HG03064 (cell line): ENCODE measurements around the gene CCSAP.
"Not testable (repeated sequence)": the region's sequence is repeated elsewhere in the genome, so short reads cannot be mapped to it uniquely, and the experiment has no call there.

Experiments
- ATAC-seq: cut with Tn5 transposase; IDR thresholded peaks from one replicate; pipeline ENCODE4 v1.9.1; 2021; ENCODE audit warnings: low read depth; ENCODE audit not compliant: unreplicated experiment

The CCSAP gene

GRCh38 chr1:229342656-229343569 is at the start of gene CCSAP:
TSS of gene CCSAP (minus strand) at chr1:229343047. CDS start at chr1:229342465, 582 bp downstream.
- peak; percentile 37 for ATAC-seq

GRCh38 chr1:229390130-229390529 is 47.3 kb upstream of the CCSAP start:
- ATAC-seq = no peak

- no peak for ATAC-seq
Observed at GRCh38 chr1:229388897-229389580, 46.2 kb upstream of the CCSAP start.

- ATAC-seq = no peak
Observed at GRCh38 chr1:229385853-229386456, 43.1 kb upstream of the CCSAP start.

DNA sequence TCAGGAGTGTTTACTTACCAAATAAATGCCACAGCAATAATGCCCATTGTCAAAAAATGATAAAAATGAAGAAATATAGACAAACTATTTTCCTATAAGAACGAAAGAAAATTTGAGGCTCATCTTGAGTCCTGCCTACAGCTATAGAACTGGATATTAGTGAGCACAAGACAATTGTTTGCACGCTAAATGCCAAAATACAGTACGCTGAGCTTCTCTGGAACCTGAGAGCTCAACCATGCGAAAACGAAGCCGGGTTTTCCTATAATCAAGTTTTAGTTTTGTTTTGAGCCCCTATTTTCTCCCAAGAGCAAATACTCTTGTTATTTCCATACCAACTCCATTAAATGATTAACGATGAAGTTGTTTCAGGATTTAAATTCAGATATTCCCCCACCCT is 42.0 kb upstream of the CCSAP start:
- no peak for ATAC-seq

GRCh38 chr1:229383961-229384360 is 41.1 kb upstream of the CCSAP start:
- ATAC-seq = no peak

GRCh38 chr1:229383188-229383587 is 40.3 kb upstream of the CCSAP start:
- ATAC-seq = no peak

GRCh38 chr1:229381234-229381633 is 38.4 kb upstream of the CCSAP start:
- ATAC-seq = no peak

DNA sequence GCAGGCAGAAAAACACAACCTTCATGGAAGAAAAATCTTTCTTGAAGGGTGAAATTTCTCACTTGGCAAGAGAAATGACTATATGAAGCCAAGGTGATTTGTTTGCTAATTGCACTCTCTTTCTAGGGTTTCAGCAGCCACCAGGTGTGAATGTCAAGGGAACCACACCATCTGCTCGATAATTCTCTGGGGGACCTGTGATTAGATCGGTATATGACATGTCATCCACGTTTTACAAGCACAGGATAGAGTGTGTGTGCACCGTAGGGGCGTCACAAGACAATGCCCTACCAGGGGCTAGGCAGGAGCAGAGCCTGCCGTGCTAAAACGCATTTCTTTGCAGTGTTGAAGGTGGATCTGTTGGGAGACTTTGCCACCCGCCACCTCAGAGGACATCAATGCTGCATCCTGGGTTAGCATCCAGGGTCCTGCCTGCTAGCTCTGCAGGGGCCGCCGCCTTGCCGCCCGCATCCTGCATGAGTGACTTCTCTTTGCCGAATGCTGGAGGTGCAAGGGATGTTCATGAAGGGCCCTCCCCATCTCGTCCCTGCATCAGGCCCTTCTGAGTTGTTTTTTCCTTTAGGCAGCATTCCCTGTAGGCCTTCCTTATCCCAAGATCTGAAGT is 37.8 kb upstream of the CCSAP start:
- ATAC-seq = peak; percentile 46

- ATAC-seq = no peak
Observed at GRCh38 chr1:229379846-229380245, 37.0 kb upstream of the CCSAP start.

DNA sequence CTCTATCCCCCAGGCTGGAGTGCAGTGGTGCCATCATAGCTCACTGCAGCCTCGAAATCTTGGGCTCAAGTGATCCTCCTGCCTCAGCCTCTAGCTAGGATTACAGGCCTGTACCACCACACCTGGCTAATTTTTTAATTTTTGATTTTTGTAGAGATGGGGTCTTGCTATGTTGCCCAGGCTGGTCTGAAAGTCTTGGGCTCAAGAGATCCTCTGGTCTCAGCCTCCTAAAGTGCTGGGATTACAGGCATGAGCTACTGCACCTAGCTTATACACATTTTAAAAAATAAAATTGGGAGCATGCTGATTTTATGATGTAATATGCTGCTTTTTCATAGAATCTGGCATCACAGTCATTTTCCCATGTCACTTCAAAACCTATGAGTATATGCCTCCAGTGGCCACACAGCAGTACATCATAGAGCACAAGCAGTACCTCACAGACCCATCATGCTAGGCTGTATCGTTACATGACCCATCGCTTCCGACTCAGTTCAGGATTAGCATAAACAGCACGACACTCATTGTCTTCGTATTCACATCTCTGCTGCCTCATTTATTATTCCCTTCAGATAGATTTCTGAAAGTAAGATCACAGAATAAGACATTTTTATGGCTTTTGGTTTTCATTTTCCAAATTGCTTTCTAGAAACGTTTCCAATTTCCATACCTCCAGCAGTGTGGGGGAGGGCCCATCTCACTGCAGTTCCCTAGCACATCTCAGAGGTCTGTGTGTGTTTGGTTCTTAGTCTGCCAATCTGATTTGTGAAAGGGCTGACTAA is 35.9 kb upstream of the CCSAP start:
- ATAC-seq = no peak

- ATAC-seq = not testable (repeated sequence)
Observed at GRCh38 chr1:229378035-229378434, 35.2 kb upstream of the CCSAP start.

DNA sequence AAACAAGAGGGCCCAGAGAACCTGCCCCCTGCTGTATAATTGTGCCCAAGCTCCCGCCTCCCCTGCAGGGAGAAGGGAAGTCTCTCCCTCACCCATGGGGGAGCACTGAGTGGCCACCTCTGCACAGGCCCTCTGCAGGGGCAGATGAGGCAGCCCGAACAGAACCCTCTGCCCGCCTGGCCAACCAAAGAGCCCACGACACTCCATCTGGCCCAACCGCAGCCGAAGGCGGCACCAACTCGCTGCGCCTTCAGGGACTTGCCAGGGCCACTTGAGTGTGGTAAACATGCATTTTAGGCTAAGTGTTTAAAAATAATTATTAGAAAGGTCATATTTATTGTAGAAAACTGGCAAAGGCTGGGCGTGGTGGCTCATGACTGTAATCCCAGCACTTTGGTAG is 34.6 kb upstream of the CCSAP start:
- no peak for ATAC-seq

DNA sequence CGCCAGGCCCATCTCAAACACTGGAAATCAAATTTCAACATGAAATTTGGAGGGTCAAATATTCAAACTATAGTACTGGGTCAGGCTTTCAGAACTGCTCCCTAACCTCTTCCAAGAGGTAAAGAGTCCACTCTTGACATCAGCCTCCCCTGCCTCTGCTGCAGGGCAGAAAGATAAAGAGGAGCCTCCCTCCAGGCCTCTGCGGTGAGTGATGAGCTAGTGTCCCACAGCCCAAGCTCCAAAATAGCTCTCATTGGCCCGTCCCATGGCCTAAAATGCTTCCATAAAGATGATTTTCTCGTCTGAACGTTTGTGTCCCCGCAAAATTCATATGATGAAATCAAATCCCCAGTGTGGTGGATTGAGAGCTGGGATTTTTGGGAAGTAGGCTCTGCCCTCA is 33.7 kb upstream of the CCSAP start:
- no peak for ATAC-seq

DNA sequence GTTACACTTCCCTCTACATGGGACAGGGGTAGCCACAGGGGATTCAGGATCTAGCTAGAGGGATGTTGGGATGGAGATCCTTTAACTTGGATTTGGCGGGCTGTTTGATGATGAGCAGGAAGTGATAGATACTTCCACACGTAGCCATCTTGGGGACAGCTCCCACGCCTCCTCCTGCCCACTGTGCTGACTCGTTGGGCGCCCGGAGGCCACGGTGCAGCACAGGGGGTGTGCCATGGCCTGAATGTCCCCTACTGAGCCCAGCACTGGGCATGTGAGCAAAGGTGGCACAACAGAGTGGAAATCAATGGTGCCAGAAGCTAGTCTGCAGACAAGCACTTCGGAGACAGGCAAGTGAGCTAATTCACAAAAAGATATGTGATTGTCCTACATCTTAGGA is 31.6 kb upstream of the CCSAP start:
- no peak for ATAC-seq

- ATAC-seq = no peak
Observed at GRCh38 chr1:229373395-229373794, 30.5 kb upstream of the CCSAP start.

GRCh38 chr1:229372251-229372650 is 29.4 kb upstream of the CCSAP start:
- no peak for ATAC-seq

- ATAC-seq = no peak
Observed at GRCh38 chr1:229371624-229372023, 28.8 kb upstream of the CCSAP start.

DNA sequence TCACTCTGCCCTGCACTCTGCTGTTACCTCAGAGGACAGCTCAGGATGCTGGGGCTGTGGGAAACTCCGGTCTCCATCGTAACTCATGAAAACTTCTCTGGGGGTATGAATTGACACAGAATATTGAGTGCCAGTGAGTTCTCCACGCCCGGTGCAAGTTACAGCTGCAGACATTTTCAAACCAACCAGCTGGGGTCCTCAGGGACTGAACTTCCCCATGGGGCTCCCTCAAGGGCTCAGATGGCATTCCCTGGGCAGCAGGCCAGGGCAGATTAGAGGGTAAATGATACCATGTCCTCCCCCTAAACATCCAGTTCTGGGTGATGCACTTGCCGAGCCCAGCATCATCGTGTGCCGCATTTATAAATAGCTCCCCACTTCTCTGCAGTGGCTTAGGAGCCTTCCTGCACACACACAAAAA is 27.8 kb upstream of the CCSAP start:
- peak; percentile 43 for ATAC-seq

DNA sequence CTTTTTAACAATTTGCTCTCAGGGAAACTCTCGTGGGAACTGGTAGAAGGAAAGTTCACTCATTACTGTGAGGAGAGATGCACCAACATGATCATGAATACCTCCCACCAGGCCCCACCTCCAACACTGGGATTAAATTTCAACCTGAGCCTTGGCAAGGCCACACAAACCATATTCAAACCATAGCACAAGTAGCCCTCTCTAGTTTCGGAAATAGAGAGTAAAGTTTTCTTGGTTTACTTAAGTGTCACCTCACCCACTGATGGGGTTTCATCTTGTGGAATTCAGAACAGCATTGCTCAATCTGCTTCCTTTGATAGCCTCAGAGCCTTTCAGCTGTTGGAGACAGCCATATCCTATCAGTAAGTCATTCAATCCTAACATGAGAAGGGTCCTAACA is 25.5 kb upstream of the CCSAP start:
- peak; percentile 56 for ATAC-seq
